CD4-positive, alpha-beta T cell (primary cell): ENCODE measurements around the gene LOC128125822.
A peak's percentile ranks its signal among the peaks of the same experiment; 100 is the strongest.

Experiments
- ATAC-seq: fragments of 200-7000 bp; cut with Tn5 transposase; one replicate; pipeline ENCODE4 v1.10.0; 2022; ENCODE audit warnings: mild to moderate bottlenecking; ENCODE audit not compliant: poor library complexity
- CTCF ChIA-PET: fragments of 350-600 bp; sonication (Branson Sonifier 250); formaldehyde crosslinking; loops from one replicate; lab custom pipeline; 2021; ENCODE audit warnings: antibody characterized with exemption, inconsistent platforms; lab: Charles Lee
- POLR2A ChIA-PET: fragments of 350-600 bp; sonication (Branson Sonifier 250); formaldehyde crosslinking; loops from one replicate; lab custom pipeline; 2021; ENCODE audit warnings: antibody characterized with exemption, inconsistent platforms; lab: Charles Lee
- DNase-seq, 14 experiments: peaks; one replicate each; pipeline ENCODE4 v3.0.0-alpha.2; 2013 to 2020; ENCODE audit warnings: mixed read lengths in 2 of 14
- H3K27ac ChIP-seq, 2 donors: one replicate each; pipeline versions ENCODE4 v1.5.1 to v1.7.0; 2013; ENCODE audit warnings: low read length in 2 of 2, low read depth in 1 of 2, mild to moderate bottlenecking in 1 of 2
- H3K27me3 ChIP-seq, 2 experiments: 1 replicate in 1 of 2; 2 replicates in 1 of 2; pipeline versions ENCODE4 v1.6.1 to v1.7.0; 2013; ENCODE audit warnings: low read length in 2 of 2, control low read depth in 1 of 2, mild to moderate bottlenecking in 1 of 2, moderate library complexity in 1 of 2; ENCODE audit not compliant: insufficient read depth in 2 of 2, control insufficient read depth in 1 of 2
- H3K36me3 ChIP-seq: one replicate; pipeline ENCODE4 v1.6.1; 2013; ENCODE audit warnings: low read length, control low read depth; ENCODE audit not compliant: insufficient read depth
- H3K4me1 ChIP-seq: one replicate; pipeline ENCODE4 v1.6.1; 2013; ENCODE audit warnings: low read length, control low read depth; ENCODE audit not compliant: insufficient read depth
- H3K4me3 ChIP-seq: one replicate; pipeline ENCODE4 v1.5.1; 2013; ENCODE audit warnings: mild to moderate bottlenecking, low read length, moderate library complexity
- H3K9me3 ChIP-seq, 2 experiments: 1 replicate in 1 of 2; 2 replicates in 1 of 2; pipeline versions ENCODE4 v1.6.1 to v1.7.0; 2013; ENCODE audit warnings: low read length in 2 of 2, mild to moderate bottlenecking in 2 of 2, control low read depth in 1 of 2, moderate library complexity in 1 of 2; ENCODE audit not compliant: control insufficient read depth in 1 of 2, insufficient read depth in 1 of 2
- H3K27ac Mint-ChIP-seq: one replicate; pipeline ENCODE4 v1.8.0; 2020; ENCODE audit warnings: mixed read lengths
- H3K27me3 Mint-ChIP-seq: one replicate; pipeline ENCODE4 v1.8.0; 2021; ENCODE audit warnings: mixed read lengths
- H3K36me3 Mint-ChIP-seq: one replicate; pipeline ENCODE4 v1.8.0; 2021; ENCODE audit warnings: low read depth, mixed read lengths
- H3K4me1 Mint-ChIP-seq: one replicate; pipeline ENCODE4 v1.8.0; 2021; ENCODE audit warnings: low read depth, mixed read lengths
- H3K4me3 Mint-ChIP-seq: one replicate; pipeline ENCODE4 v1.8.0; 2020; ENCODE audit warnings: mild to moderate bottlenecking, mixed read lengths
- H3K9me3 Mint-ChIP-seq: one replicate; pipeline ENCODE4 v1.8.0; 2020; ENCODE audit warnings: mixed read lengths
- CTCF ChIP-seq: fragments of 200-600 bp; IDR thresholded peaks from one replicate; pipeline ENCODE4 v1.8.0; 2022; ENCODE audit warnings: antibody characterized with exemption, mild to moderate bottlenecking
- intact Hi-C, 2 experiments: fragments of 100-400 bp; cut with DNase I in 1 of 2; cut with micrococcal nuclease in 1 of 2; formaldehyde crosslinking; loops; one replicate each; pipeline versions ENCODE4 v1.15.1 to v1.9.0; 2023 to 2025; cut with DNase I, micrococcal nuclease

LOC128125822 gene

DNA sequence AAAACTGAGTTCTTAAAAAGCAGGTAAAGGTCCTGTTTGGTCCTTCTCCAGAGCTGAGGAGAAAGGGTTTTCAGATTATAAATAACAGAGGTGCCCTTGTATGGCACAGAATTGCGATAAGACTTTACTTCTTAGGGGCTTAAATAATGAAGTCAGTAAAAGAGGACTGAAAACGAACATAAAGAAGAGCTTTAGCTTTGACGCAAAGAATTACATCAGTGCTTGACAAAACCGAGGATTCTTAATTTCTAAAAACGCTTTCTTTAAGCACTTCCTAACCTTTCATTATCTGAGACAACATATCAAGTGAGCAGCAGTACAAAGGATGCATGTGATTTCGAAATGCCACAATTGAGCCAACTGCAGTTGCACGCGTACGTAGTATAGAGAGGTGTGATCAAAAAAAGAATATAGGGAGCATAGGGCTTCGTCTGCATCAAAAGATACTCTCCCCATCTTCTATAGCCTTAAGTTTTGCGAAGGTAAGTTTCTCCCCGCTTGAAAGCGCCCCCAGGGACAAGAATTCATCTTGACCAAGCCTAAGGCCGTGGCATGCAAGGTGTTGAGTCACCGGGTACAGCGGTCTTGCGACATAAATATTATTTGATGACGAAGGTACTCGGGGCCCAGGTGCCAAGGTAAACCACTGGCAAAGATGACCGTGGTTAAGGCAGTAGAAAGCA, 778 bp upstream of the LOC128125822 start:
- H3K27ac Mint-ChIP-seq, result peak overlapping the region; percentile 91
- no peaks in the 10 kb centered on the region for H3K27me3 ChIP-seq
- peaks cover 18% of the 10 kb centered on the region for H3K4me1 ChIP-seq
- no peaks in the 10 kb centered on the region for H3K9me3 ChIP-seq
- H3K27me3 Mint-ChIP-seq, result no peaks in the 10 kb centered on the region
- H3K36me3 Mint-ChIP-seq, result peaks cover 28% of the 10 kb centered on the region
- peak overlapping the region; percentile 96 to 97 for H3K27ac ChIP-seq
- ChIA-PET POLR2A (interaction anchor here (2.5 kb wide), 1 partner anchor 64 kb away, joined by 19 read pairs; the partner anchor contains the start of gene PHF3), CTCF (no interaction called here)
- peak overlapping the region; percentile 76 for H3K4me3 ChIP-seq
- ATAC-seq (peak; percentile 28), DNase-seq (peak in 8 of 14 experiments; percentile 20 to 82 (median 38))
- no peak for TF ChIP-seq CTCF
- intact Hi-C loops, result loop anchor here (1.0 kb wide), 1 partner anchor 64 kb away; the partner anchor contains the start of gene PHF3 (in 2 of the 2)
- peak overlapping the region; percentile 95 for H3K4me3 Mint-ChIP-seq
- no peaks in the 10 kb centered on the region for H3K9me3 Mint-ChIP-seq
- H3K4me1 Mint-ChIP-seq, result peaks cover 39% of the 10 kb centered on the region
- H3K36me3 ChIP-seq, result peaks cover 3% of the 10 kb centered on the region

GRCh38 chr6:63572747-63573075, 431 bp downstream of the LOC128125822 start:
- POLR2A ChIA-PET, result interaction anchor here (1.3 to 2.6 kb wide), 2 partner anchors 63 to 73 kb away, joined by 3 to 107 read pairs; partner anchors contain the start of gene PHF3
- peaks cover 39% of the 10 kb centered on the region for H3K36me3 Mint-ChIP-seq
- Histone ChIP-seq H3K27me3 (no peaks in the 10 kb centered on the region), H3K9me3 (no peaks in the 10 kb centered on the region), H3K4me1 (peaks cover 18% of the 10 kb centered on the region), H3K4me3 (peak overlapping the region; percentile 70), H3K27ac (peak overlapping the region; percentile 94 to 96), H3K36me3 (peaks cover 15% of the 10 kb centered on the region)
- ATAC-seq (no peak), DNase-seq (no peak)
- intact Hi-C loops, result loop anchor here (1.0 kb wide), 1 partner anchor 63 kb away; the partner anchor contains the start of gene PHF3 (in 2 of the 2)
- no peaks in the 10 kb centered on the region for H3K27me3 Mint-ChIP-seq
- no peak for TF ChIP-seq CTCF
- H3K27ac Mint-ChIP-seq, result peak overlapping the region; percentile 91
- H3K4me1 Mint-ChIP-seq, result peaks cover 48% of the 10 kb centered on the region
- peak overlapping the region; percentile 96 for H3K4me3 Mint-ChIP-seq
- CTCF ChIA-PET, result interaction anchor here (2.3 kb wide), 1 partner anchor 26 kb away, joined by 13 read pairs; no protein-coding TSS in a partner anchor
- H3K9me3 Mint-ChIP-seq, result no peaks in the 10 kb centered on the region

- Histone ChIP-seq H3K9me3 (no peaks in the 10 kb centered on the region), H3K36me3 (peaks cover 20% of the 10 kb centered on the region), H3K4me1 (peaks cover 18% of the 10 kb centered on the region), H3K27me3 (no peaks in the 10 kb centered on the region), H3K4me3 (peak overlapping the region; percentile 70), H3K27ac (peak overlapping the region; percentile 94 to 96)
- POLR2A ChIA-PET, result interaction anchor here (0.8 to 2.6 kb wide), 9 partner anchors 10 to 191 kb away, joined by 3 to 107 read pairs (median 4); partner anchors contain the start of gene PHF3
- intact Hi-C loops, result no loop called here
- ATAC-seq (peak; percentile 28), DNase-seq (peak; percentile 42 to 86 (median 59))
- no peaks in the 10 kb centered on the region for H3K27me3 Mint-ChIP-seq
- peak overlapping the region; percentile 91 for H3K27ac Mint-ChIP-seq
- no peaks in the 10 kb centered on the region for H3K9me3 Mint-ChIP-seq
- peaks cover 48% of the 10 kb centered on the region for H3K4me1 Mint-ChIP-seq
- peak overlapping the region; percentile 96 for H3K4me3 Mint-ChIP-seq
- no peak for TF ChIP-seq CTCF
- CTCF ChIA-PET, result interaction anchor here (0.9 to 2.3 kb wide), 3 partner anchors 25 to 73 kb away, joined by 3 to 13 read pairs (median 3); no protein-coding TSS in a partner anchor
- H3K36me3 Mint-ChIP-seq, result peaks cover 45% of the 10 kb centered on the region
These were observed 1.0 kb downstream of the LOC128125822 start for GRCh38 chr6:63573076-63573898.
